Esophagus muscularis mucosa (tissue), 4 donors: ENCODE measurements around the gene LCN1. TPM values are rescaled to one million over a fixed set of nuclear protein-coding genes. Genes with fewer than 3 reads are reported as not detected.
"Not testable (repeated sequence)": the region's sequence is repeated elsewhere in the genome, so short reads cannot be mapped to it uniquely, and the experiment has no call there.

Source experiments
- DNase-seq: peaks from one replicate; pipeline ENCODE4 v3.0.0-alpha.2; 2017; ENCODE audit errors: extremely low spot score
- H3K27ac ChIP-seq, 4 donors: fragments of 200-600 bp; sonication (generic); replicated peaks in 1 of 4; 1 replicate in 3 of 4; 2 replicates in 1 of 4; pipeline ENCODE4 v1.5.1; 2016 to 2019; ENCODE audit warnings: mild to moderate bottlenecking in 1 of 4
- H3K27me3 ChIP-seq, 4 donors: fragments of 200-600 bp; sonication (generic); one replicate each; pipeline versions ENCODE4 v1.5.1 to v1.6.0; 2016 to 2019
- H3K36me3 ChIP-seq, 4 donors: fragments of 200-600 bp; sonication (generic); one replicate each; pipeline ENCODE4 v1.5.1; 2016 to 2019
- H3K4me1 ChIP-seq, 4 donors: fragments of 200-600 bp; sonication (generic); one replicate each; pipeline ENCODE4 v1.5.1; 2016 to 2019
- H3K4me3 ChIP-seq, 4 donors: fragments of 200-600 bp; sonication (generic); 1 replicate in 2 of 4; 2 replicates in 2 of 4; pipeline ENCODE4 v1.5.1; 2016 to 2019; ENCODE audit warnings: mild to moderate bottlenecking in 4 of 4, moderate library complexity in 1 of 4
- H3K9me3 ChIP-seq, 4 donors: fragments of 200-600 bp; sonication (generic); 1 replicate in 3 of 4; 2 replicates in 1 of 4; pipeline ENCODE4 v1.5.1; 2016 to 2019
- EP300 ChIP-seq: sonication (generic); formaldehyde crosslinking; IDR thresholded peaks from one replicate; pipeline ENCODE4 v1.6.1; 2017; ENCODE audit warnings: antibody characterized with exemption
- POLR2A ChIP-seq: fragments of 450-650 bp; IDR thresholded peaks from one replicate; pipeline ENCODE4 v1.6.1; 2017; ENCODE audit warnings: antibody characterized with exemption, moderate library complexity, mild to moderate bottlenecking, low read depth
- POLR2AphosphoS5 ChIP-seq, 2 donors: sonication (generic); formaldehyde crosslinking; IDR thresholded peaks; one replicate each; pipeline ENCODE4 v1.6.1; 2017; ENCODE audit warnings: antibody characterized with exemption in 2 of 2
- WGBS: methylation state at CpG from one replicate; pipeline ENCODE4 v1.1.5; 2018; 5-methylcytosine and 5-hydroxymethylcytosine counted together
- intact Hi-C: fragments of 100-400 bp; cut with DNase I; formaldehyde crosslinking; loops from one replicate; pipeline ENCODE4 v1.15.1; 2023
- total RNA-seq, 4 donors: library from RNA; depleted of rRNA; stranded (reverse); fragments of >200 nt; gene quantifications; one replicate each; pipeline versions ENCODE4 v1.1.0 to v1.2.1, GENCODE V29; 2016
- TF ChIP-seq, protein P1 (sequence below), 3 experiments: fragments of 200-600 bp in 2 of 3; fragments of 450-650 bp in 1 of 3; sonication (generic) in 2 of 3; IDR thresholded peaks; one replicate each; pipeline ENCODE4 v1.5.1; 2017 to 2019; ENCODE audit warnings: antibody characterized with exemption in 3 of 3, mild to moderate bottlenecking in 2 of 3, moderate library complexity in 1 of 3

The LCN1 gene
- total RNA-seq, 4 donors from 2014 or later = not detected

- 100% methylated on average over 1 of the region's 31 CpGs for WGBS
- H3K27me3 ChIP-seq = peaks cover 0 to 73% (median 0%) of the 10 kb centered on the region in 4 donors
- no peak overlapping the region for H3K4me3 ChIP-seq
- H3K4me1 ChIP-seq = no peaks in the 10 kb centered on the region
- peaks cover 0 to 5% (median 0%) of the 10 kb centered on the region in 4 donors for H3K9me3 ChIP-seq
- DNase-seq = no peak
- TF ChIP-seq, protein P1, sequence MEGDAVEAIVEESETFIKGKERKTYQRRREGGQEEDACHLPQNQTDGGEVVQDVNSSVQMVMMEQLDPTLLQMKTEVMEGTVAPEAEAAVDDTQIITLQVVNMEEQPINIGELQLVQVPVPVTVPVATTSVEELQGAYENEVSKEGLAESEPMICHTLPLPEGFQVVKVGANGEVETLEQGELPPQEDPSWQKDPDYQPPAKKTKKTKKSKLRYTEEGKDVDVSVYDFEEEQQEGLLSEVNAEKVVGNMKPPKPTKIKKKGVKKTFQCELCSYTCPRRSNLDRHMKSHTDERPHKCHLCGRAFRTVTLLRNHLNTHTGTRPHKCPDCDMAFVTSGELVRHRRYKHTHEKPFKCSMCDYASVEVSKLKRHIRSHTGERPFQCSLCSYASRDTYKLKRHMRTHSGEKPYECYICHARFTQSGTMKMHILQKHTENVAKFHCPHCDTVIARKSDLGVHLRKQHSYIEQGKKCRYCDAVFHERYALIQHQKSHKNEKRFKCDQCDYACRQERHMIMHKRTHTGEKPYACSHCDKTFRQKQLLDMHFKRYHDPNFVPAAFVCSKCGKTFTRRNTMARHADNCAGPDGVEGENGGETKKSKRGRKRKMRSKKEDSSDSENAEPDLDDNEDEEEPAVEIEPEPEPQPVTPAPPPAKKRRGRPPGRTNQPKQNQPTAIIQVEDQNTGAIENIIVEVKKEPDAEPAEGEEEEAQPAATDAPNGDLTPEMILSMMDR (IDR thresholded peaks at IDR 0.05) = no peak
- TF ChIP-seq EP300 = no peak
- TF ChIP-seq POLR2AphosphoS5 (IDR thresholded peaks at IDR 0.05) = no peak
- no peak for TF ChIP-seq POLR2A
- intact Hi-C loops = no loop called here
- H3K36me3 ChIP-seq = no peaks in the 10 kb centered on the region
- no peak overlapping the region for H3K27ac ChIP-seq
These were observed 4.2 kb downstream of the LCN1 start for GRCh38 chr9:135525241-135526088.

DNA sequence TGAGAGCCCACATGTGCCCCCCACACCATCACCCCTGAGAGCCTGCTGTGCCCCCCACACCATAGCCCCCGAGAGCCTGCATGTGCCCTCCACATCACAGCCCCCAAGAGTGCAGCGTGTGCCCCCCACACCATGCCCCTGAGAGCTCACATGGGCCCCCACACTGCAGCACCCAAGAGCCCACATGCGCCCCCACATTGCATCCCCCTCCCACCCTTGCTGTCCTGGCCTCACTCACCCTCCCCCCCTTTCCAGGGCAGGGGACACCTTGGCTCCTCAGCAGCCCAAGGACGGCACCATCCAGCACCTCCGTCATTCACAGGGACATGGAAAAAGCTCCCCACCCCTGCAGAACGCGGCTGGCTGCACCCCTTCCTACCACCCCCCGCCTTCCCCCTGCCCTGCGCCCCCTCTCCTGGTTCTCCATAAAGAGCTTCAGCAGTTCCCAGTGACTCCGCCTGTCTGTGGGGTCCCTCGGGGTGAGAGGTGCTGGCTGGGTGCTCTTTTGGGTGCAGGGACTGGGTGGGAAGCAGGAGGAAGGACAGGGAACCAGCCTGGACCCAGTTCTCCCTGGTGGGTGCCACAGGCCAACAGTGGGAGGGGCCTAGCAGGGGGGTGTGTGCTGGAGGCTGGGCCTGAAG lies 5.0 kb downstream of the LCN1 start:
- no peak overlapping the region for H3K27ac ChIP-seq
- no peaks in the 10 kb centered on the region for H3K36me3 ChIP-seq
- intact Hi-C loops = no loop called here
- H3K4me3 ChIP-seq = no peak overlapping the region
- DNase-seq = no peak
- H3K27me3 ChIP-seq = peaks cover 0 to 72% (median 0%) of the 10 kb centered on the region in 4 donors
- H3K9me3 ChIP-seq = peaks cover 0 to 5% (median 0%) of the 10 kb centered on the region in 4 donors
- no peak for TF ChIP-seq EP300
- 85% methylated on average over 7 of the region's 11 CpGs for WGBS
- no peaks in the 10 kb centered on the region for H3K4me1 ChIP-seq

DNA sequence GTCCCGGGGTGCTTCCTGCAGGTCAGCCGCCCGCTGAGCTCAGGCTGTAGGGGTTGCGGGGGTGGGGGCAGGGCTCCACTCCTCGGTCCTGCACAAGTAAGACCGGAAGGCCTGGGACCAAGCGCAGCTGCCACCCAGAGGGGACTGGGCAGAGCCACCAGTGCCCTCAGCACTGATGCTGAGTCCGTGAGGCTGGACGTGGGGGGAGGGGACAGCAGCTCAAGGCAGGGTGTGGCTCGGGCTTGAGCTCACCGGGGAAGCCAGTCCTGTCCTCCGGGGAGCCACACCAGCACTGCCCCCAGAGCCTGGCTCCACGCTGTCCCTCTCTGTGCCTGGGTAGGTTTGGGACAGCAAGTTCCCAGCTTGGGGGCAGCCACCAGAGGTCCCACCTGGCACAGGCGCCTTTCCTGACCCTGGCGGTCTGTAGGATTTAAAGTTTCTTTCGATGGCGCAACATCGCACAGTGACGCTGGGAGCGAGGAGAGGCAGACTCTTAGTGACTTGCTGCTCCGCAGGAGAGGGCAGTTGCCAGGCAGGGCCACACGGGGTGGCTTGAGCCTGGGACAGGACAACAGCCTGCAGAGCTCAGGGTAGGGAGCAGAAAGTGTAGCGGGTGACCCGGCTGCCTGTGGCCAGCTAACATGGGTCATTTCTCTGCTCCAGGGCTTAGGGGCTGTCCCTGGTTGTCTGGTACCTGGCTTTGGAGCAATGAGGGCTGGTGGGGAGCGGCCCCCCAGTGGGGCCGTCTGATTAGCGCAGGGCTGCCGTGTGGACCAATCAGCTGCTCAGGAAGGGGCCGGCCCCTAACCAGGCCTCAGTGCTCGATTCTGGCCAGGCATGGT lies 5.7 kb downstream of the LCN1 start:
- Histone ChIP-seq H3K4me1 (no peaks in the 10 kb centered on the region), H3K4me3 (no peak overlapping the region), H3K27ac (no peak overlapping the region), H3K27me3 (peaks cover 0 to 70% (median 0%) of the 10 kb centered on the region in 4 donors), H3K36me3 (no peaks in the 10 kb centered on the region), H3K9me3 (peaks cover 0 to 5% (median 0%) of the 10 kb centered on the region in 4 donors)
- WGBS = 61% methylated on average over 27 of the region's 30 CpGs
- intact Hi-C loops = no loop called here
- DNase-seq = no peak
- no peak for TF ChIP-seq POLR2A
- TF ChIP-seq EP300 = no peak
- TF ChIP-seq, protein P1 (IDR thresholded peaks at IDR 0.05) = no peak
- TF ChIP-seq POLR2AphosphoS5 (IDR thresholded peaks at IDR 0.05) = no peak

GRCh38 chr9:135528842-135529435 lies 7.7 kb downstream of the LCN1 start:
- 96% methylated on average over 10 of the region's 10 CpGs for WGBS
- intact Hi-C loops, DNase-seq, H3K4me1 ChIP-seq, H3K4me3 ChIP-seq, H3K9me3 ChIP-seq, H3K27ac ChIP-seq, H3K36me3 ChIP-seq: not testable (repeated sequence)
- peaks cover 0 to 57% (median 0%) of the 10 kb centered on the region in 4 donors for H3K27me3 ChIP-seq

- no peak for DNase-seq
- Histone ChIP-seq H3K9me3 (peaks cover 0 to 5% (median 0%) of the 10 kb centered on the region in 4 donors), H3K4me1 (no peaks in the 10 kb centered on the region), H3K27ac (no peak overlapping the region), H3K27me3 (peaks cover 0 to 53% (median 0%) of the 10 kb centered on the region in 4 donors), H3K36me3 (no peaks in the 10 kb centered on the region), H3K4me3 (no peak overlapping the region)
- intact Hi-C loops = no loop called here
- TF ChIP-seq POLR2A (no peak), POLR2AphosphoS5 (IDR thresholded peaks at IDR 0.05) (no peak), EP300 (no peak)
- TF ChIP-seq, protein P1 (IDR thresholded peaks at IDR 0.05) = no peak
- 56% methylated on average over 5 of the region's 5 CpGs for WGBS
These were observed 8.9 kb downstream of the LCN1 start for GRCh38 chr9:135530146-135530545.
